SK-MEL-5 (cell line): Measurements from ENCODE around the gene SCO2. TPM values are rescaled to one million over a fixed set of nuclear protein-coding genes. Genes with fewer than 3 reads are reported as not detected.
A peak's percentile ranks its signal among the peaks of the same experiment; 100 is the strongest.
"Not testable (repeated sequence)": the region's sequence is repeated elsewhere in the genome, so short reads cannot be mapped to it uniquely, and the experiment has no call there.

ENCODE experiments used
- DNase-seq: peaks from one replicate; pipeline ENCODE4 v3.0.0-alpha.2; 2016; ENCODE audit warnings: low read depth, low spot score
- in situ Hi-C: cut with HindIII; loops from 2 replicates; pipeline ENCODE4 v1.10.0; 2016; ENCODE audit warnings: low sequenced_read_pairs, high pct_unique_total_duplicates, low pct_unique_long_range_greater_than_20kb
- total RNA-seq: library from RNA; depleted of rRNA; stranded (reverse); fragments of >200 nt; shearing (Covaris generic); gene quantifications from 2 replicates; pipeline ENCODE4 v1.2.3, GENCODE V29; 2014

Gene SCO2
- total RNA-seq, 1 experiment from 2014 or later, result 7.2 TPM

GRCh38 chr22:50560034-50560433 is 34.6 kb upstream of the SCO2 start:
- in situ Hi-C loops, result no loop called here
- no peak for DNase-seq

GRCh38 chr22:50556703-50557102 is 31.3 kb upstream of the SCO2 start:
- DNase-seq, result no peak
- in situ Hi-C loops, result no loop called here

GRCh38 chr22:50553310-50553709 is 27.9 kb upstream of the SCO2 start:
- no peak for DNase-seq
- in situ Hi-C loops, result no loop called here

GRCh38 chr22:50551160-50551752 is 25.9 kb upstream of the SCO2 start:
- no peak for DNase-seq
- in situ Hi-C loops, result no loop called here

- DNase-seq, result no peak
- in situ Hi-C loops, result no loop called here
Measured at GRCh38 chr22:50550395-50550794, 25.0 kb upstream of the SCO2 start.

GRCh38 chr22:50548921-50549790 is 23.8 kb upstream of the SCO2 start:
- DNase-seq, result no peak
- in situ Hi-C loops, result no loop called here

GRCh38 chr22:50548040-50548920 is 22.9 kb upstream of the SCO2 start:
- no peak for DNase-seq
- in situ Hi-C loops, result no loop called here

GRCh38 chr22:50547263-50547985 is 22.0 kb upstream of the SCO2 start:
- in situ Hi-C loops, result no loop called here
- no peak for DNase-seq

GRCh38 chr22:50546326-50547262 is 21.2 kb upstream of the SCO2 start:
- DNase-seq, result no peak
- in situ Hi-C loops, result no loop called here

- in situ Hi-C loops, result no loop called here
- DNase-seq, result no peak
Measured at GRCh38 chr22:50545522-50546325, 20.3 kb upstream of the SCO2 start, which contains the start of gene KLHDC7B. KLHDC7B (plus strand) TSS chr22:50545899; CDS start chr22:50546244, 345 bp downstream.

- no peak for DNase-seq
- in situ Hi-C loops, result no loop called here
Measured at GRCh38 chr22:50544746-50545253, 19.4 kb upstream of the SCO2 start.

- in situ Hi-C loops, result no loop called here
- no peak for DNase-seq
Measured at GRCh38 chr22:50544078-50544745, 18.8 kb upstream of the SCO2 start.

GRCh38 chr22:50542416-50542927 is 17.1 kb upstream of the SCO2 start:
- DNase-seq, result no peak
- in situ Hi-C loops, result no loop called here

GRCh38 chr22:50541667-50542026 is 16.2 kb upstream of the SCO2 start:
- in situ Hi-C loops, result not testable (repeated sequence)
- DNase-seq, result peak; percentile 86

- in situ Hi-C loops, result no loop called here
- DNase-seq, result no peak
Measured at GRCh38 chr22:50540381-50540780, 15.0 kb upstream of the SCO2 start.
